ENCODE data around the gene KCNQ1.

The KCNQ1 gene

DNA sequence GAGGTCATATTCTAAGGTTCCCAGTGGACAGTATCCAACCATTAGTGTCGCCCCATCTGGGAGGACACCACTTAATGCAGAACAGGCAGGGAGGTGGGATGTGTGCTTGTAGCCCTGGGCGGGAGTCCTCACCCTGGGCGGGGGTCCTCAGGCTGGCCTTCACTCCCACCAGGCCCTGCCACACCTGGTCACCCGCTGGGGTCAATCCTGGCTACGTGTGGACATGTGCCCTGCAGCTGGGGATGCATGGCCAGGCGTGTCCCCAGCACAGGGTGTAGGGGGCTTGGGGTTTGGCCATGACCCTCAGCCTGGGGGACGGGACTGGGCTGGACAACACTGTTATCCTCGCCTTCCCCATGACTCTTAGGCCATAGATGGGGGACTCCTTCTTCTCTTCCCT is 19.3 kb upstream of the KCNQ1 start:
- no peak for DNase-seq

DNA sequence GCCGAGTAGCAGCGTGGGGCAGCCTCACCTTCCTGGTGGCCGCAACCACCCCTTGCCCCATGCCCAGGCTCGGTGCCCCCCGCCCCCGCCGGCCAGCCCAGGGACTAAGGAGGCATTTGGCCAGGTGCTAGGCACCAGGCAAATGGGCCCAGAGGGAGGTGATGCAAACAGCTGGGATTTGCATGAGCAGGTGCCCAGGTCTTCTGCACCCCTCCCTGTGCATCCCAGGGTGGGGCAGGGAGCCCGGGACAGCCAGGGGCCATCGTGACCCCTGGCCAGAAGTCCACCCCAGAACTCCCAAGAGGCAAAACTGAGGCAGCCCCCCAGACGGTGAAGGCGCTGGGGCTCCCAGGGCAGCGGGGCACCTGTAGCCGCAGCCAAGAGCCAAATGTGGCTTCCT is 18.6 kb upstream of the KCNQ1 start:
- no peak for DNase-seq

DNA sequence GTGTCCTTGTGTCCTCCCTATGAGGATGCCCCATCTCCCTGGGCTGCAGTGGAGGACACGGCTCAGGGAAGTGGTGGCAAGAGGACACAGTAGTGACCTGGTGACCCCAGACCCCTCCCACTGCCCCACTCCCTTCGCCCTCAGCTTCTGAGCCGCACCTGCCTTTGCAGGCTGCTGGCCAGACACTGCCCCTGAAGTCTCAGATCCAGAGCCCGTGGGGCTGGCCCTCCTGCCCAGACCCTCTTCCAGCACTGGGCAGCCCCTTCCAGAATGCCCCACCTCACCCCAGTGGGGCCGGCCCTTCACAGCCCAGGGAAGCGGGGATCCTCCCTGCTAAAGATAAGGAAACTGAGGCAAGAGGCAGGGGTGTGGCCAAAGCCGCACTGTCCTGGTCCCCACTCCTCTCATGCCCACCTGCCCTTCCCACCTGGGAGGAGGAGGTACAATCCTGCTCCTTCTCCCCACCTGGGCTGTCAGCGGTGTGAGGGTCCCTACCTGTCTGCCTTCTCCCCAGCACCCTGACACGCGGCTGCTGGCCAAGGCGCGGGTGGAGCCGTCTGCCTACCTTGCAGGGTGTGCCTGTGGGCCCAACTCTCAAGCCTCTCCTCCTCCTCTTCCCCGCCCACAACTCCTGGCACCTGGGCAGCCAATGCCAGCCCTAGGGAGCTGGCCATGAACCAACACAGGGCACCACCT is 17.8 kb upstream of the KCNQ1 start:
- DNase-seq = no peak

DNA sequence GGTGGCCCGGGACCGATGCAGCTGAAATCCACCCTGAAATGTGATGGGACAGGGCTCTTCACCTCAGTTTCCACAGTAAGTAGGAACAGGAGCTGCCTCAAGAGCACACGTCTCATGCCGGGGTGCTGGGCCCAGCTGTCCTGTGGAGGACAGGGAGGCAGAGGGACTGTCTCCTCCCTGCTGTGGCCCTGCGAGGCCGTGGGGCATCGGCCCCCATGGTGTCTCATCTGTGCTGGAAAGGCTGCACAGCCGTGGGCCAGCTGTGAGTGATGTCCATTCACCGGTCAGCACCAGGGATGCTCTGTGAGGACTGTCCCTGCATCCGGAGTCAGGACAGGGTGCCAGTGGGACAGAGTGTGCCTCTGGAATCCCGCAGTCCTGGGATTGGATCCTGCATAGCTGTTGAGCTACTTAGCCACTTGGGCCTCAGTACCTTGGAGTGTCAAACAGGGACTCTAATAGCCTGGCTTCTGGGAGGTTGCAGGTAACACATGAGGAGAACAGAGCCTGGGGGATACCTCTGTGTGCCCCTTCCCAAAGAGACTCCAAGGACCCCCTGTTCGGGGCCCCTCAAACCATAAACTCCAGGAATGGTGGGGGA is 17.0 kb upstream of the KCNQ1 start:
- no peak for DNase-seq

DNA sequence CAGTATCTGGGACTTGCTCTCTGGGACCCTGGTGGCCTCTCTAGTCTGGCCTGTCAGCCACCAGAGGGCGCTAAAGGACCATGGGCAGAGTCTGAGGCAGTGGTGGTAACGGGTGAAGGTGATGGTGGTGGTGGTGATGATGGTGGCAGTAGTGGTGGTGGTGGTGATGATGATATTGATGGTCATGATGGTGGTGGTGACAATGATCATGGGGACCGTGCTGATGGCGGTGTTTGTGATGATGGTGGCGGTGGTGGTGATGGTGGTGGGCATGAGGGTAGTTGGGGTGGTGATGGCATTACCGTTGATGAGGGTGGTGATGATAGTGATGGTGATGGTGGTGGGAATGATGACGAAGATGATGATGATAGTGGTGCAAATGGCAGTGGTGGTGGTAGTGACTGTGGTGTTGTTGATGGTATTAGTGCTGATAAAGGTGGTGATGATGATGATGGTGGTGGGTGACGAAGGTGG is 16.4 kb upstream of the KCNQ1 start:
- DNase-seq = peak; percentile 81

DNA sequence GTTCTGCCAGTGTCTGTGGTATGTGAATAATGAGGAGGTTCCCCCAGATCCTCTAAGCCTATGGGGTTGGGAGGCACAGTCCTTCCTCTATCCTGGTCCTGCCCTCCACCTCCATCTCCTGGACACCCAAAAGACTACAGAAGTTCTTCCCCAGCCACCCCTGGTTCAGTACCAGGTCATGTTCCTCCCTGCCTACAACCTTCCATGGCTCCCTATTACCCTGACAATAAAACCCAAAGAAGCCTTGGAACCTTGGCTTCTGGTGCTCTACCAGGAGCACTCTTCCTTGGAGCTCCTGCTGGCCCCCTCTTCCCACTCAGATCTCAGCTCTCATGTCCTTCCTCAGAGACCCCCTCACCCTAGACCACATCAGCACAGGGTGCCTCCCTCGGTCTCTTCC is 13.4 kb upstream of the KCNQ1 start:
- DNase-seq = no peak

DNA sequence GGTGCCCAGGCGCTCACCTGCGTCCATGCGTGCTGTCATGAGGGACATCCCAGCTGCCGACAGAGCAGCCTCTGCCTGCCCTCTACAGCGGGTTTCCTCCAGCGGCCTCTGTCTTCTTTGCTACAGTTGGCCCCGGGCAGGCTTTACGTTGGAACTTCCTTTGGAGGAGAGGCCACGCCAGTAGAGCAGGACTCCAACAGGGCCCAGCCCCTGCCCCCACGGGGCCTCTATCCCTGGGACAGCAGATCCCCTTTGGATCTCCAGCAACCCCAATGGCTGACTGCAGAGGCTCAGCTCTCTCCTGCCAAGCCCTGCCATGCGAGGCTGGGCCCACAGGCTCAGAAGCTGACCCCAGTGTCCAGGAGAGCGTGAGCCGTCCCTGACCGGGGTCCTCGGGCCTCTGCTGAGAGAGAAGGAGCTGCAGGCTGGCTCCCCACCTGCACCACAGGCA is 12.6 kb upstream of the KCNQ1 start:
- no peak for DNase-seq

DNA sequence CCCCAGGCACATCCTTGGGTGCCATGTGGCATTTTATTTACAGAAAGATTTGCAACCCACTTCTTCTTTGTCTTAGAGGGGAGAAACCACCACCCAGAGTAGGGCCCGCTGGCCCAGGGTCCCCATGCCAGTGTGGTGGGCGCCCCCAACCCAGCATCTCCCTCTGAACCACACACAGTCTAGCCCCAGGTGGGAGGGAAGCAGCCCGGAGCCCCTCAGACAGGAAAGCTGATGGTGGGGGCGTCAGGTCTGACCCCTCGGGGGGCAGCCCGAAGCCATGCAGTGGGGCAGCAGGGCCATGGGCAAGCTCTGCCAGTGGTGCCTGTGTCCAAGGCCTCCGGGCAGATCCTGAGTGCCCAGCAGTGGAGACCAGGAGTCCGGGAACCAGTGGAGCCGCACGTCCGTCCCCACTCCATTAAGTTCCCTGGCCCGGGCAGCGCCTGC is 12.2 kb upstream of the KCNQ1 start:
- DNase-seq = no peak

DNA sequence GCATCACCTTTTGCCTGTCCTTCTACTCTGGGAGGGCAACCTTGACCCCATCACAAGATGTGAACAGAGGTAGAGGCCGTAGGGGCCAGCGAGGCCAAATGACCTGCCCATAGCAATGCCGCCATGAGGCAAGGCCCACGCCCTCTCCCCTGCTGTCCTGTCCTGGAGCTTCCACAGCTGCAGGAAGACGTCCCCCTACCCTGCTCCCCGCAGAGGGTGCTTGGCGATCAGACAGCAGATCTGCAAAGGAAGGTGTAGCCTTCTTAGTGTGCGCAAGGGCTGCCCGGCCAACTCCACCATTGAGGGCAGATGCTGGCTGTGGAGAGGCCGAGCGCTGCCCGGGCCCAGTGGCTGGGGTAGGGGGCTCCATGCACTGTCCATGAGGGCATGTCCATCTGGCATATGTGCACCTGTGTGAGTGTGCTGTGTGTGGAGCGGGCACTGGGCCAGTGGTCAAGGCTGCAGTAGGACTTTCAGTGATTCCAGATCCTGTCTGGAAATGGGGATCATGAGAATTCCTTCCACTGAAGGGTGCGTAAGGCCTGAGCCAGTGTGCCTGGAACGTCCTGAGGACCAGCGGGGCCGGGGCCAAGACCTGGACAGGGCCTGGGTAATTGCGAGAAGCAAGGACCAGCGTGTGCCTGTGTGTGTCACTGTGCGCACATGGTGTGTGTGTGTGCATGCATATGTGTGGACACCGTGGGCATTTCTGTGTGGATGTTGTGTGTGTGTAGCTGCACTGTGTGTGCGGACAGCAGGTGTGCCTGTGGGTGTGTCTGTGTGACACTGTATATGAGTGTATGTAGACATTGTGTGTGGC is 11.5 kb upstream of the KCNQ1 start:
- DNase-seq = no peak

DNA sequence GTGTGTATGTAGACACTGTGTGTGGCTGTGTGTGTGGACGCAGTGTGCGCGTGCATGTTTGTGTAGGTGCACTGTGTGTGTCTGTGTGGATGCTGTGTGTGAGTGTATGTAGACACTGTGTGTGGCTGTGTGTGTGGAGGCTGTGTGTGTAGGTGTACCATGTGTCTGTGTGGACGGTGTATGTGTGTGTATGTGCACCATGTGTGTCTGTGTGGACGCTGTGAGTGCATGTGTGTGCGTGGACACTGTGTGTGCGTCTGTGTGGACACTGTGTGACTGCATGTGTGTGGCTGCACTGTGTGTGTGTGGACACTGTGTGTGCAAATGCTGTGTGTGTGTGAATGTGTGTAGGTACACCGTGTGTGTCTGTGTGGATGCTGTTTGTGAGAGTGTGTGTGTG is 10.8 kb upstream of the KCNQ1 start:
- DNase-seq = no peak

DNA sequence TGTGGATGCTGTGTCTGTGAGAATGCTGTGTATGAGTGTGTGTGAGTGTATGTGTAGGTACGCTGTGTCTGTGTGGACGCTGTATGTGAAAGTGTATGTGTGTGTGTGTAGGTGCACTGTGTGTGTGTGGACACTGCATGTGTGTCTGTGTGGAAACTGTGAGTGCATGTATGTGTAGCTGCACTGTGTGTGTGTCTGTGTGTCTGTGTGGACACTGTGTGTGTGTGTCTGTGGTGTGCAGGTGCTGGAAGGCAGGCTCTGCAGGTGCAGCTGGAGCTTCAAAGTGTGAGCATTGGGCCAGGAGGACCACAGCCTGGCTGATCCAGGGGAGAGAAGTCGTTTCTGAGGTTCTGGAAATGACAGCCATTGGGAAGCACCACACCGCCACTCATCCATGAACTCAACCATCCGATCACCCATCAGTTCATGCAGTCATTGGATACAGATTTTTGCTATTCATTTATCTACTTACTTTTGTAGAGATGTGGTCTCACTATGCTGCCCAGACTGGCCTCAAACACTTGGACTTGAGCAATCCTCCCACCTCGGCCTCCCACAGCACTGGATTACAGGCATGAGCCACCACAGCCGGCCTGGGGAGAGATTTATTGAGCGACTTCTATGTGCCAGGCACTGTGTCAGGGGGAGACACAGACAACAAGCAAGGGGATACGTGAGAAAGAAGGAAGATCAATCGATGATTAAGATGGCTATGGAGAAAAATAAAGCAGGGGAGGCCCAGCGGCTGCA is 10.1 kb upstream of the KCNQ1 start:
- no peak for DNase-seq

DNA sequence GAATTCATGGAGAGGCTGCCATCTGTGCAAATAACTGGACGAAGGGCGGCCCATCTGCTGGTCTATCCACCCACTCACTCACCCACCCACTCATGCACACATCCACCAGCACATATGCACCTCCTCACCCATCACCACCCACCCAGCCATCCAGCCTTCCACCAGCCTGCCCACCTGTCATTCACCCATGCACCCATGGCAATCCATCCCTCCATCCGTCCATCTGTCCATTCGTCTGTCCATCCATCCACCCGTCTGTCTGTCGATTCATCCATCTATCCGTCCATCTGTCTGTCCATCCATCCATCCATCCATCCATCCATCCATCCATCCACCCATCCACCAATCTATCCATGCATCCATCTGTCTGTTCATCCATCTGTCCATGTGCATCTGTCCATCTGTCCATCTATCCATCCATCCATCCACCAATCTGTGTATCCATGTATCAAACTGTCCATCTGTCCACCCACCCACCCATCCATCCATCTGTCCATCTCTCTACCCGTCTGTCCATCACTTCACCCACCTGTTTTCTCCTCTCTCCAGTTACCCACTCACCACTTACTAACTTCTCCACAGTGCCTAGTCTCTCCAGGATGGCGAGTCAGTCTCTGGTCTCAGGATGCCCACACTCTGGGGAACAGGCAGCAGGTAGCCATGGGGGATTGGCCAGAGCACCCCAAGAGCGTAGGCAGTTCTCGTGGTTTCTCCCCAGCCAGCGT is 9.4 kb upstream of the KCNQ1 start:
- no peak for DNase-seq

DNA sequence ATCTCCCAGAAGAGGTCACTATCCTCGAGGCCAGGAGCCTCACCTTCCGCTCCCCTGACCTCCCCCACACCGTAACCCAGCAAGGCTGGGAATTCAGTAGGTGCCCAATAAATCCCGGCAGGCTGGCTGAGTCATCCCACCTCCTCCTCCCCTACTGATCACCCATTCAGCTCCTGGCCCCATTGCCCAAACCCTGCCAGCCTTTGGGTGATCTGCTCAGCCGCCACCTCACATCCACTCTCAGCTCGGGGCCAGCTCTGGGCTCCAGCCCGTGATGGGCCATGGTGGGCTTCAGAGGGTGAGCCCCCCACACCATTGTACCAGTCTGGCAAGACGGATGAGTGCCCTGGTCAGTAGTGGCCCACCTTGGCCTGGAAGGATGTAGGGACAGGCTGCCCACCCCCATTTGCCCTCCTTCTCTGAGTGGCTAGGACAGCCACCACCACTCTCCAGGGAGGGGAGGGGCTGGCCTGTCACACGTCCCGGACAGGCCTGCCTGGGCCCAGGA is 8.7 kb upstream of the KCNQ1 start:
- DNase-seq = no peak

DNA sequence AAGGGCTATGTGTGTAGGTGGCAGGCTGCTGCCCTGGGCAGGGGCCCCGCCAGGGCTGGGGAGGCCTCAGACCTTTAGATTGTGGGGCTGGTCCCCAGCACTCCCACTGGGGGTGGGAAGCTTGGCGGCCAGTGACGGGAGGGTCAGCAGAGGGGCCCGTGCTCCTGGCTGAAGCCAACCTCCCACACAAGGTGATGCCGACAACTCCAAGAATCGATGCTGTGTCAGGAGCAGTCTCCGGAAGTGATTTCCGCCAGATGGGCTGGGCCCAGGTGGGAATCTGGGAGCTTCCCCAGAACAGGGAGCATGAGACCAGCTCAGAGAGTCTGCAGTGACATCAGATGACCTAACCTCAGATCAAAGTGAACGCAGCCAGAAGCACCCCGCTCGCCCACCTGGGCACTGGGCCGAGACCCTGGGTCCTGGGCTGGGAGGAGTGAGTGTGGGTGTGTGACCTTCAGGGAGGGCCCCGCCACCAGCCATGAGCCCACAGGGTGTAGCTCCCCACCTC is 8.2 kb upstream of the KCNQ1 start:
- DNase-seq = no peak

DNA sequence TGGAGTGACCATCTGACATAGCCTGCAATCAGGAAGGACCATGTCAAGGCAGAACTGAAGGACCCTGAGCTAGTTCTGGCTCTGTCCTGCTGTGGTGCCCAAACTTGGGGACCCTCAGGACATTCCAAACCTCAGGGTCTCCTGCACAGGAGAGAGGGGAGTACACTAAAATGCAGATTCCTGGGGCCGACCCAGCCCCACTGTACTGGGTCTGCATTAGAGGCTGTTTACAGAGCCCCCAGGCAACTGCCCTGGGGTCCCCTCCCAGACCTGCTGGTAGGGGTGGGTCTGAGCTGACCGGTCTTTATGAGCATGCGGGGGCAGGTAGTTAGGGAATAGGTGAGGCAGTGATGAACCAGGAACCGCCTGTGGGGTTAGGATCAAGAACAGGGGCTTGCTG is 7.3 kb upstream of the KCNQ1 start:
- no peak for DNase-seq

DNA sequence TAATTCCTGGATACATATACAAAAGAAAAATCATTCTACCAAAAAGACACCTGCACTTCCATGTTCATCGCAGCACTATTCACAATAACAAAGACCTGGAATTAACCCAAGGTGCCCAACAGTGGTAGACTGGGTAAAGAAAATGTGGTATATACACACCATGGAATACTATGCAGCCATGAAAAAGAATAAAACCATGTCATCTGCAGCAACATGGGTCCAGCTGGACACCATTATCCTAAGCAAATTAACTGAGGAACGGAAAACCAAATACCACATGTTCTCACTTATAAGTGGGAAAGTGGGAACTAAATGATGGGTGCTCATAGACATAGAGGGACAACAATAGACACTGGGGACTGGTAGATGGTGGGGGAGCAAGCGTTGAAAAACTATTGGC is 5.0 kb upstream of the KCNQ1 start:
- no peak for DNase-seq

DNA sequence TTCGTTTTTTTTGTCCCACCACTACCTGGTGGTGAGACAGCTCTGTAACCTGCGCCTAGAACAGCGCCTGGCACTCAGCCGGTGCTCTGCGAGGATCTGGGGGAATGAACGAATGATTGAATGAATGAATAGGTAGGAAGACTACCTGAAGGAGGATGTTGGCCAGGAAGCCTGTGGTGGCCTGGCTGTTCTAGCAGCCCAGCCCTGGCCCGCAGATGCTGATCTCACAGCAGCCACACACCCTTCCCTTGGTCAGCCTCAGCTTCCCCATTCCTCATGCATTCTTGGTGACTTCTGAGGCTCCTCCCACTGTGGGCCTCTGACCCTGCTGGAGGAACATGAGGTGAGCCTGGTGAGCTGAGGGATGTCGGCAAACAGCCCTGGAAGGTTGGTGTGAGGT is 4.2 kb upstream of the KCNQ1 start:
- peak; percentile 32 for DNase-seq

DNA sequence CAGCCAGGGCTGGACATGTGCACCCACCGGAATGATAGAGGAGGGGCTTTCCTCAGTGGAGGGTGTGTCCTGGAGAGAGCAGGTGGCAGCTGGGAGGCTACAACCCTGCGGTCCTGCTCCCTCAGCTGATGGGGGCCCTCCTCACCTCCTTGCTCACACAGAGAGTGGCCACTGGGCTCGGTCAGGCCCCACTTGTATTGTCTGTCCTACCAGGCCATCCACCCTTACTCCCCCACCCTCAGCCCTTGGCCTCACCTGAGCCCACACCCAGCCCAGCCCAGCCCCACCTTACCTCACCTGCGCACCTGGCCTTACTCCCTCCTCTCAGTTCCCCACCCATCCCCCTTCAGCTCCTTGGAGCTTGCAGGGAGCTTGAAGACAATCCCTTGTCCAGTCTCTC is 3.6 kb upstream of the KCNQ1 start:
- no peak for DNase-seq

DNA sequence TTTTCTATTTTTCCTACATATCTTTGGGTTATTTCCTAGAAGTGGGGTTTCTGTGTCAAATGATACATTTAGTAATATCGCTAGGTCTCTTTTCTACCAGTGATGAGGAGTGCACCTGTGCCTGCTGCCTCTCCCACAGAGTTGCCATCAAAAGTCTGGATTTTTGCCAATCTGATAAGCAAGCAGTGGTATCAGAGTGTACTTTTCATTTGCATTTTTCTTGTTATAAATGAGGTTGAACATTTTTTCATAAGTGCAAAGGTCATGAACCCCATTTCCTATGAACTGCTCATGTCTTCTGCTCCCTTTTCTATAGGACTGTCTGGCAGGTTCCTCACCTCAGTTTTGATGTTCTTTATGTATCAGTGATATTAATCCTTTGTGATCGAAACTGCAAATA is 2.2 kb upstream of the KCNQ1 start:
- DNase-seq = no peak

DNA sequence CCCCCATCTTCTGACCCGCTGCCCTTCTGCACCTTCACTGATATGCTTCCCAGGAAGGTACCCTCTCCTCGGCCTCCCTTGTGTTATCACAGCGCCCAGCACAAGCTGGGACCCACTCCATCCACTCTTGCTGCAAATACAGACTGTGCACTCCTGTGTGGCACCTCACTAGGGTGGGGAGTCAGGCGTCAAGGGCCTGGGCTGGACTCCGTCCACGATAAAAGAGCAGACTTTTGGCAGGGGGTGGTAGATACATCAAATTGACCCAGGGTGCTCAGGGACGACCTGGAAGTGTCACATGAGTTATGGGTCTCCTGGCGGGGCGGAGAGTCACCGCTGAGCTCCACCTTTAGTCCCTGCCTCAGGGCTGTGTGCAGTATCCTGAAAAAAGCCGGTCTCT is 1.4 kb upstream of the KCNQ1 start:
- DNase-seq = no peak

DNA sequence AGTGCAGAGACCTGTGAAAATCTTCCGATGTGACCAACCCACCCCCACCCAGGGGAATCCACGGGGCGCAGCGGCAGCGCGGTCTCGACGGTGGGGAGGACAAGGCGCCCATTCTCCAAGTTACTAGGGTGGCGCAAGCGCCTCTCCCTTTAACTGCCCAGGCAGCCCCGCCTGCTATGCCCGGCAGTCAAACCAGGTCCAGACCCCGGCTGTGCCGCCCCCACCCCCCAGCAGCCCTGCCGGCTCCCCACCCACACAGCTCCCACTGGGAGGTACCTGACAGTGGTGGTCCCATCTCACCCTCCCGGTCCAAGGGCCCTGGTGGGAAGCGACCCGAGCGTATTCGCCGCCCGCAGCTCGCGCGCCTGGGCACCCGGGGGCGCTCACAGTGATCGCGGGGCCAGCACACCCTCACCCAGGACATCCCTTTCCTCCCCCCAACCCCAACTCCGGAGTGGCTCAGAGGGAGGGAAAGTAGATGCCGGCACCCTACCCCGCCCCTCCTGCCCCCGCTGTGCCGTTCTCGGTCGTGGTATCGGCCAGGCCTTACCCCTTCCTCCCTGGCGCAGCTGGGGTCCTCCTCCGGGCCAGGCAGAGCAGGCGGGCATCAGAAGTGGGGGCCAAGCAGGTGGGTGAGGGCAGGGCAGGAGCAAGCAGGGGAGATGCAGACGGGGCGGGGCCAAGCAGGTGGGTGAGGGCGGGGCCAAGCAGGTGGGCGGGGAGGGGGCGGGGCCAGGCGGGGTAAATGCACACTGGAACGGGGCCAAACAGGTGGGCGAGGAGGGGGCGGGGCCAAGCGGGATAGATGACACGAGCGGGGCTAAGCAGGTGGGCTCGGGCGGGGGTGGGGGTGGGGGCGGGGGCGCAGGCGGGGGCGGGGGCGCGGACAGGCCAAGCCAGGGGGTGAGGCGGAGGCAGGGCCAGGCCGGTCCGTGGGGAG is 657 bp upstream of the KCNQ1 start, which contains the start of gene TRPM5:
Gene TRPM5 (minus strand): TSS at position 634 of the 940 bp plus-strand sequence. CDS start 21,478 bp downstream, outside the sequence.
- no peak for DNase-seq

Data from KG1 (cell line).